HepG2 (cell line): Measurements from ENCODE around the gene MAPK12. TPM values are rescaled to one million over a fixed set of nuclear protein-coding genes. Genes with fewer than 3 reads are reported as not detected.
A peak's percentile ranks its signal among the peaks of the same experiment; 100 is the strongest.

Experiments used
- CENPT ChIP-seq: sonication (generic); formaldehyde crosslinking; IDR thresholded peaks from 2 replicates; pipeline ENCODE4 v1.8.0; 2022; ENCODE audit warnings: low read depth, mild to moderate bottlenecking, moderate library complexity, missing genetic modification reagents
- CREB1 ChIP-seq, 2 experiments: fragments of 450-650 bp in 1 of 2; IDR thresholded peaks; 2 replicates each; pipeline ENCODE4 v1.6.1; 2016 to 2017; ENCODE audit warnings: control low read depth in 1 of 2, mild to moderate bottlenecking in 1 of 2, missing compliant biosample characterization in 1 of 2, missing genetic modification characterization in 1 of 2
- HES4 ChIP-seq: sonication (generic); formaldehyde crosslinking; IDR thresholded peaks from 2 replicates; pipeline ENCODE4 v1.9.0; 2021; ENCODE audit warnings: mild to moderate bottlenecking, missing genetic modification reagents, borderline replicate concordance
- HOXA9 ChIP-seq: sonication (generic); formaldehyde crosslinking; IDR thresholded peaks from 2 replicates; pipeline ENCODE4 v1.8.1; 2022; ENCODE audit warnings: missing genetic modification reagents, mild to moderate bottlenecking, moderate library complexity, borderline replicate concordance
- KDM5A ChIP-seq: fragments of 200-600 bp; sonication (generic); IDR thresholded peaks from 2 replicates; pipeline ENCODE4 v1.7.0; 2018; ENCODE audit warnings: antibody characterized with exemption, mild to moderate bottlenecking, low read length, borderline replicate concordance
- MBNL3 ChIP-seq: fragments of 250-450 bp; sonication (Bioruptor Pico); conservative IDR thresholded peaks from 2 replicates; pipeline ENCODE4 v1.8.0; 2022; ENCODE audit warnings: mild to moderate bottlenecking, inconsistent platforms
- NBN ChIP-seq: fragments of 450-650 bp; conservative IDR thresholded peaks from 2 replicates; pipeline ENCODE4 v1.6.1; 2017
- NFKBIZ ChIP-seq: IDR thresholded peaks from 2 replicates; pipeline ENCODE4 v1.6.1; 2018; ENCODE audit warnings: missing genetic modification reagents, missing compliant biosample characterization
- POLR2AphosphoS2 ChIP-seq: IDR thresholded peaks from 2 replicates; pipeline ENCODE4 v1.6.1; 2011; ENCODE audit warnings: low read depth, low read length, improper control_type of control experiment
- SNRNP70 ChIP-seq: fragments of 200-400 bp; formaldehyde crosslinking; IDR thresholded peaks from 2 replicates; pipeline ENCODE4 v1.6.1; 2017; ENCODE audit warnings: mild to moderate bottlenecking, low read depth, low read length, moderate library complexity
- TCF12 ChIP-seq, 2 experiments: fragments of 450-650 bp in 1 of 2; sonication (generic) in 1 of 2; formaldehyde crosslinking in 1 of 2; IDR thresholded peaks; 2 replicates each; pipeline versions ENCODE4 v1.6.1 to v1.8.0; 2017 to 2022; ENCODE audit warnings: antibody characterized with exemption in 1 of 2, mild to moderate bottlenecking in 1 of 2, missing genetic modification reagents in 1 of 2, moderate library complexity in 1 of 2
- ZMYM3 ChIP-seq: sonication (generic); formaldehyde crosslinking; IDR thresholded peaks from 2 replicates; pipeline ENCODE4 v1.5.1; 2020; ENCODE audit warnings: mild to moderate bottlenecking, missing genetic modification reagents
- ZNF207 ChIP-seq: fragments of 450-650 bp; IDR thresholded peaks from 2 replicates; pipeline ENCODE4 v1.6.1; 2016; ENCODE audit warnings: antibody characterized with exemption, borderline replicate concordance
- ZNF605 ChIP-seq: sonication (generic); formaldehyde crosslinking; IDR thresholded peaks from 2 replicates; pipeline ENCODE4 v1.8.0; 2022; ENCODE audit warnings: mild to moderate bottlenecking, missing genetic modification reagents
- ZNF724P ChIP-seq: sonication (generic); formaldehyde crosslinking; IDR thresholded peaks from 2 replicates; pipeline ENCODE4 v1.8.0; 2022; ENCODE audit warnings: missing genetic modification reagents, borderline replicate concordance
- polyA plus RNA-seq, 8 experiments: library from polyadenylated mRNA; depleted of rRNA in 3 of 8; stranded (reverse) in 7 of 8; unstranded in 1 of 8; fragments of >200 nt; fragmentation: Illumina TruSeq in 4 of 8; extraction: Trizol in 4 of 8; gene quantifications; 2 replicates each; pipeline versions ENCODE4 v1.2.1 to v1.2.3, GENCODE V29; 2011 to 2016; ENCODE audit warnings: low read depth in 4 of 8, missing spikeins in 1 of 8, mixed read lengths in 1 of 8; ENCODE audit not compliant: insufficient read depth in 1 of 8
- total RNA-seq, 5 experiments: library from RNA; depleted of rRNA; stranded (reverse); fragments of >200 nt; fragmentation: Illumina TruSeq; extraction: Trizol; gene quantifications; 2 replicates each; pipeline ENCODE4 v1.2.3, GENCODE V29; 2016; ENCODE audit warnings: low read depth in 1 of 5
- TF ChIP-seq, protein P1 (sequence below): sonication (generic); formaldehyde crosslinking; conservative IDR thresholded peaks from 2 replicates; pipeline ENCODE4 v1.4.0; 2020; ENCODE audit warnings: mild to moderate bottlenecking, missing genetic modification reagents, moderate library complexity
- TF ChIP-seq, protein P2 (sequence below): sonication (generic); formaldehyde crosslinking; IDR thresholded peaks from 2 replicates; pipeline ENCODE4 v1.8.1; 2022; ENCODE audit warnings: mild to moderate bottlenecking, missing genetic modification reagents
- TF ChIP-seq, protein P3 (sequence below): sonication (generic); formaldehyde crosslinking; IDR thresholded peaks from 2 replicates; pipeline ENCODE4 v1.4.0; 2020; ENCODE audit warnings: missing genetic modification reagents

The MAPK12 gene
- total and polyA plus RNA-seq, 2 of the 13 experiments (the other 11 are each of a cell fraction or from before 2014, with no cell fraction given): 22.2 to 23.3 TPM

DNA sequence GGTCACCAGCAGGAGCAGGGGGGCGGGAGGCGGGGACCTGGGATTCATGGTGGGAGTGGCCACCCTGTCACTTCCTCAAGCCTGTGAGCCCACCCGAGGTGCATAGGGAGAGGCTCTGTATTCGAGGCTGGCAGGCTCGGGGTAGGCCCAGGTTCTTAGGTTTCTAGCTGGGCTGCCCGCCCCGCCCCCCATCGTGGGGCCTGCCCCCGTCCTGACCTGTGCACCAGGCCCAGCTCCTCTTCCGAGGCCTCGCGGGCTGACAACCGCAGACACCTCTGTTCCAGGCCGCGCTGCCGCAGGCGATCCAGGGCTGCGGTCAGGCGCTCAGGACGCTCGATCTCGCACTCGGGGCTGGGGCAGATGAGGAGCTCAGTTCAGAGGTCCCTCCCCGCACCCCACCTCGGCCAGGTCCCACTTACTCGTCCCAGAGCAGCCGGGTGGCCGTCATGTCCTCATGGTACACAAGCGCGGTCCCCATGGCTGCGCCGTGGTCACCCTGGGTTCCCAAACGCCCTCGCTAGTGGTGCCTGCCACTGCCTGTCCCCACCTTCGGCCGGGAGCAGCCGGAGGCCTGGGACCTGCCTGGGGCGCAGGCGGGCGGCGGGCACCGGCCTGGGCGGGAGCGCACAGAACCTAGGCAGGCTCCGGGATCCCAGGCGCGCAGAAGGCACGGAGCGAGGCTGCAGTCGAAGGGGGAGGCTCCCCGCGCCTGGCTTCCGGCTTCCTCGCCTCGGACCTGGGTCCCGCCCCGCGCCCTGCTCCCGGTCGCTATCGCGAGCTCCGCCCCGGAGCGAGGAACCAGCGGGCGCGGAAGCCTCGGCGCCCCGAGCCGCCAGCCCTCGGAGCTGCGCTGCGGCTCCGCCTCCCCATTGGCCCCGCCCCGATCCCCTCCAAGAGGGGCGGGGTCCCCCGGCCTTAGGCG lies 10.7 kb downstream of the MAPK12 start, which contains the start of gene HDAC10 (continued):
- TF ChIP-seq, protein P1, sequence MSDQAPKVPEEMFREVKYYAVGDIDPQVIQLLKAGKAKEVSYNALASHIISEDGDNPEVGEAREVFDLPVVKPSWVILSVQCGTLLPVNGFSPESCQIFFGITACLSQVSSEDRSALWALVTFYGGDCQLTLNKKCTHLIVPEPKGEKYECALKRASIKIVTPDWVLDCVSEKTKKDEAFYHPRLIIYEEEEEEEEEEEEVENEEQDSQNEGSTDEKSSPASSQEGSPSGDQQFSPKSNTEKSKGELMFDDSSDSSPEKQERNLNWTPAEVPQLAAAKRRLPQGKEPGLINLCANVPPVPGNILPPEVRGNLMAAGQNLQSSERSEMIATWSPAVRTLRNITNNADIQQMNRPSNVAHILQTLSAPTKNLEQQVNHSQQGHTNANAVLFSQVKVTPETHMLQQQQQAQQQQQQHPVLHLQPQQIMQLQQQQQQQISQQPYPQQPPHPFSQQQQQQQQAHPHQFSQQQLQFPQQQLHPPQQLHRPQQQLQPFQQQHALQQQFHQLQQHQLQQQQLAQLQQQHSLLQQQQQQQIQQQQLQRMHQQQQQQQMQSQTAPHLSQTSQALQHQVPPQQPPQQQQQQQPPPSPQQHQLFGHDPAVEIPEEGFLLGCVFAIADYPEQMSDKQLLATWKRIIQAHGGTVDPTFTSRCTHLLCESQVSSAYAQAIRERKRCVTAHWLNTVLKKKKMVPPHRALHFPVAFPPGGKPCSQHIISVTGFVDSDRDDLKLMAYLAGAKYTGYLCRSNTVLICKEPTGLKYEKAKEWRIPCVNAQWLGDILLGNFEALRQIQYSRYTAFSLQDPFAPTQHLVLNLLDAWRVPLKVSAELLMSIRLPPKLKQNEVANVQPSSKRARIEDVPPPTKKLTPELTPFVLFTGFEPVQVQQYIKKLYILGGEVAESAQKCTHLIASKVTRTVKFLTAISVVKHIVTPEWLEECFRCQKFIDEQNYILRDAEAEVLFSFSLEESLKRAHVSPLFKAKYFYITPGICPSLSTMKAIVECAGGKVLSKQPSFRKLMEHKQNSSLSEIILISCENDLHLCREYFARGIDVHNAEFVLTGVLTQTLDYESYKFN (CRISPR knock-in tag): no peak; the same call in 1 of the 2 replicates
- no peak for TF ChIP-seq NBN
- no peak for TF ChIP-seq NFKBIZ (CRISPR knock-in tag)
- no peak for TF ChIP-seq POLR2AphosphoS2
- TF ChIP-seq, protein P2, sequence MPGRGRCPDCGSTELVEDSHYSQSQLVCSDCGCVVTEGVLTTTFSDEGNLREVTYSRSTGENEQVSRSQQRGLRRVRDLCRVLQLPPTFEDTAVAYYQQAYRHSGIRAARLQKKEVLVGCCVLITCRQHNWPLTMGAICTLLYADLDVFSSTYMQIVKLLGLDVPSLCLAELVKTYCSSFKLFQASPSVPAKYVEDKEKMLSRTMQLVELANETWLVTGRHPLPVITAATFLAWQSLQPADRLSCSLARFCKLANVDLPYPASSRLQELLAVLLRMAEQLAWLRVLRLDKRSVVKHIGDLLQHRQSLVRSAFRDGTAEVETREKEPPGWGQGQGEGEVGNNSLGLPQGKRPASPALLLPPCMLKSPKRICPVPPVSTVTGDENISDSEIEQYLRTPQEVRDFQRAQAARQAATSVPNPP (CRISPR knock-in tag): no peak; the same call in 1 of the 2 replicates
- no peak for TF ChIP-seq CREB1 (IDR thresholded peaks at IDR 0.05)
- no peak for TF ChIP-seq CREB1 (CRISPR knock-in tag; IDR thresholded peaks at IDR 0.05)
- TF ChIP-seq ZNF207: no peak
- no peak; the same call in 1 of the 2 replicates for TF ChIP-seq KDM5A
- no peak for TF ChIP-seq HOXA9 (CRISPR knock-in tag)
- TF ChIP-seq SNRNP70: no peak
- peak; percentile 65; the same call in 1 of the 2 replicates for TF ChIP-seq ZNF724P (CRISPR knock-in tag)
- no peak for TF ChIP-seq ZNF605
- TF ChIP-seq ZMYM3 (CRISPR knock-in tag): no peak; the same call in 1 of the 2 replicates
- TF ChIP-seq MBNL3 (CRISPR knock-in tag): no peak
- TF ChIP-seq CENPT: no peak
- TF ChIP-seq, protein P3, sequence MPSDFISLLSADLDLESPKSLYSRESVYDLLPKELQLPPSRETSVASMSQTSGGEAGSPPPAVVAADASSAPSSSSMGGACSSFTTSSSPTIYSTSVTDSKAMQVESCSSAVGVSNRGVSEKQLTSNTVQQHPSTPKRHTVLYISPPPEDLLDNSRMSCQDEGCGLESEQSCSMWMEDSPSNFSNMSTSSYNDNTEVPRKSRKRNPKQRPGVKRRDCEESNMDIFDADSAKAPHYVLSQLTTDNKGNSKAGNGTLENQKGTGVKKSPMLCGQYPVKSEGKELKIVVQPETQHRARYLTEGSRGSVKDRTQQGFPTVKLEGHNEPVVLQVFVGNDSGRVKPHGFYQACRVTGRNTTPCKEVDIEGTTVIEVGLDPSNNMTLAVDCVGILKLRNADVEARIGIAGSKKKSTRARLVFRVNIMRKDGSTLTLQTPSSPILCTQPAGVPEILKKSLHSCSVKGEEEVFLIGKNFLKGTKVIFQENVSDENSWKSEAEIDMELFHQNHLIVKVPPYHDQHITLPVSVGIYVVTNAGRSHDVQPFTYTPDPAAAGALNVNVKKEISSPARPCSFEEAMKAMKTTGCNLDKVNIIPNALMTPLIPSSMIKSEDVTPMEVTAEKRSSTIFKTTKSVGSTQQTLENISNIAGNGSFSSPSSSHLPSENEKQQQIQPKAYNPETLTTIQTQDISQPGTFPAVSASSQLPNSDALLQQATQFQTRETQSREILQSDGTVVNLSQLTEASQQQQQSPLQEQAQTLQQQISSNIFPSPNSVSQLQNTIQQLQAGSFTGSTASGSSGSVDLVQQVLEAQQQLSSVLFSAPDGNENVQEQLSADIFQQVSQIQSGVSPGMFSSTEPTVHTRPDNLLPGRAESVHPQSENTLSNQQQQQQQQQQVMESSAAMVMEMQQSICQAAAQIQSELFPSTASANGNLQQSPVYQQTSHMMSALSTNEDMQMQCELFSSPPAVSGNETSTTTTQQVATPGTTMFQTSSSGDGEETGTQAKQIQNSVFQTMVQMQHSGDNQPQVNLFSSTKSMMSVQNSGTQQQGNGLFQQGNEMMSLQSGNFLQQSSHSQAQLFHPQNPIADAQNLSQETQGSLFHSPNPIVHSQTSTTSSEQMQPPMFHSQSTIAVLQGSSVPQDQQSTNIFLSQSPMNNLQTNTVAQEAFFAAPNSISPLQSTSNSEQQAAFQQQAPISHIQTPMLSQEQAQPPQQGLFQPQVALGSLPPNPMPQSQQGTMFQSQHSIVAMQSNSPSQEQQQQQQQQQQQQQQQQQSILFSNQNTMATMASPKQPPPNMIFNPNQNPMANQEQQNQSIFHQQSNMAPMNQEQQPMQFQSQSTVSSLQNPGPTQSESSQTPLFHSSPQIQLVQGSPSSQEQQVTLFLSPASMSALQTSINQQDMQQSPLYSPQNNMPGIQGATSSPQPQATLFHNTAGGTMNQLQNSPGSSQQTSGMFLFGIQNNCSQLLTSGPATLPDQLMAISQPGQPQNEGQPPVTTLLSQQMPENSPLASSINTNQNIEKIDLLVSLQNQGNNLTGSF (CRISPR knock-in tag): peak; percentile 27; the same call in 1 of the 2 replicates
- TF ChIP-seq HES4: no peak; the same call in 1 of the 2 replicates
- no peak for TF ChIP-seq TCF12 (IDR thresholded peaks at IDR 0.05)
- no peak for TF ChIP-seq TCF12 (CRISPR knock-in tag; IDR thresholded peaks at IDR 0.05)
